HG03095 (cell line): ENCODE measurements around the gene DDX19B.
A peak's percentile ranks its signal among the peaks of the same experiment; 100 is the strongest.
"Not testable (repeated sequence)": the region's sequence is repeated elsewhere in the genome, so short reads cannot be mapped to it uniquely, and the experiment has no call there.

Source experiments
- ATAC-seq: cut with Tn5 transposase; IDR thresholded peaks from one replicate; pipeline ENCODE4 v1.9.1; 2021; ENCODE audit warnings: moderate library complexity; ENCODE audit not compliant: unreplicated experiment

The DDX19B gene

GRCh38 chr16:70287304-70287971, 11.5 kb upstream of the DDX19B start:
- ATAC-seq: not testable (repeated sequence)

GRCh38 chr16:70289229-70290094, 9.5 kb upstream of the DDX19B start, which contains the start of gene AARS1:
AARS1 (minus strand) TSS chr16:70289506; CDS start chr16:70282763, 6,743 bp downstream.
- peak; percentile 96 for ATAC-seq

- ATAC-seq: no peak
These were observed 8.0 kb upstream of the DDX19B start for GRCh38 chr16:70290949-70291519.

GRCh38 chr16:70292148-70292547, 6.8 kb upstream of the DDX19B start:
- ATAC-seq: not testable (repeated sequence)

GRCh38 chr16:70294385-70295025, 4.5 kb upstream of the DDX19B start:
- ATAC-seq: no peak

- ATAC-seq: no peak
These were observed 3.4 kb upstream of the DDX19B start for GRCh38 chr16:70295634-70296033.

GRCh38 chr16:70301121-70301520, 2.1 kb downstream of the DDX19B start:
- no peak for ATAC-seq

- no peak for ATAC-seq
These were observed 3.8 kb downstream of the DDX19B start for GRCh38 chr16:70302745-70303144.

- no peak for ATAC-seq
These were observed 6.0 kb downstream of the DDX19B start for GRCh38 chr16:70304892-70305448.

GRCh38 chr16:70306880-70307279, 7.9 kb downstream of the DDX19B start:
- ATAC-seq: no peak

- not testable (repeated sequence) for ATAC-seq
These were observed 8.7 kb downstream of the DDX19B start for GRCh38 chr16:70307726-70308125.

- no peak for ATAC-seq
These were observed 21.1 kb downstream of the DDX19B start for GRCh38 chr16:70320121-70320520.

- no peak for ATAC-seq
These were observed 26.2 kb downstream of the DDX19B start for GRCh38 chr16:70324998-70325747.

- no peak for ATAC-seq
These were observed 32.1 kb downstream of the DDX19B start for GRCh38 chr16:70331091-70331490.

- no peak for ATAC-seq
These were observed 32.8 kb downstream of the DDX19B start for GRCh38 chr16:70331588-70332358.

- not testable (repeated sequence) for ATAC-seq
These were observed 33.7 kb downstream of the DDX19B start for GRCh38 chr16:70332728-70333127.

GRCh38 chr16:70337814-70338213, 38.8 kb downstream of the DDX19B start:
- ATAC-seq: no peak

- no peak for ATAC-seq
These were observed 42.6 kb downstream of the DDX19B start for GRCh38 chr16:70341600-70341999.

GRCh38 chr16:70342016-70342415, 43.0 kb downstream of the DDX19B start:
- ATAC-seq: no peak
